Pancreas (tissue), 10 donors: Measurements from ENCODE around the gene KLHL8. TPM values are rescaled to one million over a fixed set of nuclear protein-coding genes. Genes with fewer than 3 reads are reported as not detected.

Source experiments
- ATAC-seq, 4 donors: fragments of 200-7000 bp; cut with Tn5 transposase; one replicate each; pipeline versions ENCODE4 v1.8.0 to v1.9.1; 2020; ENCODE audit warnings: mild to moderate bottlenecking in 4 of 4, moderate library complexity in 4 of 4
- DNase-seq, 6 donors: peaks; one replicate each; pipeline ENCODE4 v3.0.0-alpha.2; 2020
- FAIRE-seq: peaks from 2 replicates; lab custom pipeline; 2012; peaks lifted over from hg19 to GRCh38; lab: Jason Lieb, UNC
- H3K27ac ChIP-seq, 4 donors: fragments of 200-600 bp; sonication (generic); 1 replicate in 3 of 4; 2 replicates in 1 of 4; pipeline versions ENCODE4 v1.5.0 to v1.8.0; 2020
- H3K27me3 ChIP-seq, 4 donors: fragments of 200-600 bp; one replicate each; pipeline ENCODE4 v1.8.0; 2021
- H3K36me3 ChIP-seq, 3 donors: fragments of 200-600 bp; sonication (generic) in 1 of 3; one replicate each; pipeline versions ENCODE4 v1.5.0 to v1.8.0; 2020 to 2021
- H3K4me1 ChIP-seq, 3 donors: fragments of 200-600 bp; one replicate each; pipeline ENCODE4 v1.8.0; 2021
- H3K4me3 ChIP-seq, 4 donors: fragments of 200-600 bp; sonication (generic) in 2 of 4; one replicate each; pipeline versions ENCODE4 v1.5.0 to v1.8.0; 2020 to 2021
- H3K9me3 ChIP-seq, 4 donors: fragments of 200-600 bp; one replicate each; pipeline ENCODE4 v1.8.0; 2021
- WGBS, 2 donors: extraction: QIAGEN DNeasy Blood & Tissue Kit; methylation state at CpG; one replicate each; pipeline ENCODE4 v1.1.7; 2013; 5-methylcytosine and 5-hydroxymethylcytosine counted together
- intact Hi-C, 3 donors: fragments of 100-400 bp; cut with DNase I; formaldehyde crosslinking; loops; one replicate each; pipeline versions ENCODE4 v1.11.1 to v1.14.2; 2022
- polyA plus RNA-seq, 2 donors: library from polyadenylated mRNA; stranded (reverse); fragments of 200-250 nt; gene quantifications; one replicate each; pipeline ENCODE4 v1.2.3, GENCODE V29; 2013
- total RNA-seq, 6 donors: library from RNA; stranded (reverse); fragmentation: NEBNext Ultra II Directional in 4 of 6; extraction: Animal tissue kit (Norgen Biotek cat#: 25700) in 4 of 6; gene quantifications; one replicate each; pipeline versions ENCODE4 v1.2.1 to v1.2.4, GENCODE V29; 2021 to 2023
- TF ChIP-seq, protein P1 (sequence below), 4 donors: fragments of 200-600 bp; sonication (generic) in 3 of 4; IDR thresholded peaks; one replicate each; pipeline versions ENCODE4 v1.5.0 to v1.8.0; 2021; ENCODE audit warnings: antibody characterized with exemption in 4 of 4
- donor health status: healthy with polysubstance abuse.
- donor health status: DM: no; HTN: no; CAD: no; lungs with moderate emphysema.
- donor health status: DM: no; HTN: no; CAD: no.
- donor health status: control.
- donor health status: control.
- donor health status: Bipolar disorder and iron deficiency.
- donor health status: DM: yes; HTN: yes; CAD: no.
- donor health status: DM: no; HTN: no; CAD: no.
- donor health status: DM: no; HTN: no; CAD: no.
- donor health status: DM: yes; HTN: yes; CAD: no.

KLHL8 gene
- total and polyA plus RNA-seq, 8 donors, result 1.7 to 9.8 (median 5.5) TPM

DNA sequence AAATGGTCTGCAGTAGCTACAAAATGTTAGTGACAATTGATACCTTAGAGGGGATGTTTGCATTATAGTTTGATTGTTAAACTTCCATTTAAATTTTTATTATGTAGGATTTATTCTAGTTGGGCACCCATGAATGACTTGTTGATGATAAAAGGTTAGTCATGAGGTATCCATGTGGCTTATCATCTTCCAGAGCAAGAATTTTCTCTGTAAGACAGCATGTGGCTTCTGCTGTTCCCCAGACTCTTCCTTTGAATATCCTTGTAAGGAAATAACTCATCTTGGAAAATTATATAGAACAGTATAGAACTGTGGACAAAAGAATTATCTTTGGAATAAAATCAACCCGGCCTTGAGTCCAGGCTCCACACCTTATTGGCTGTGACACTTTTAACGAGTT lies 40.1 kb upstream of the KLHL8 start:
- no peak for ATAC-seq
- H3K4me3 ChIP-seq, result no peak overlapping the region
- no peaks in the 10 kb centered on the region for H3K27me3 ChIP-seq
- H3K9me3 ChIP-seq, result no peaks in the 10 kb centered on the region
- no peak for DNase-seq
- H3K4me1 ChIP-seq, result no peaks in the 10 kb centered on the region
- no peak for FAIRE-seq
- no peaks in the 10 kb centered on the region for H3K36me3 ChIP-seq
- H3K27ac ChIP-seq, result no peak overlapping the region
- WGBS, 2 donors, result 84 to 91% methylated on average over 2 of the region's 2 CpGs
- intact Hi-C loops, result loop anchor here in 1 of 3 donors (10.0 kb wide), 1 partner anchor 204 kb away; no protein-coding TSS in a partner anchor
- TF ChIP-seq, protein P1, sequence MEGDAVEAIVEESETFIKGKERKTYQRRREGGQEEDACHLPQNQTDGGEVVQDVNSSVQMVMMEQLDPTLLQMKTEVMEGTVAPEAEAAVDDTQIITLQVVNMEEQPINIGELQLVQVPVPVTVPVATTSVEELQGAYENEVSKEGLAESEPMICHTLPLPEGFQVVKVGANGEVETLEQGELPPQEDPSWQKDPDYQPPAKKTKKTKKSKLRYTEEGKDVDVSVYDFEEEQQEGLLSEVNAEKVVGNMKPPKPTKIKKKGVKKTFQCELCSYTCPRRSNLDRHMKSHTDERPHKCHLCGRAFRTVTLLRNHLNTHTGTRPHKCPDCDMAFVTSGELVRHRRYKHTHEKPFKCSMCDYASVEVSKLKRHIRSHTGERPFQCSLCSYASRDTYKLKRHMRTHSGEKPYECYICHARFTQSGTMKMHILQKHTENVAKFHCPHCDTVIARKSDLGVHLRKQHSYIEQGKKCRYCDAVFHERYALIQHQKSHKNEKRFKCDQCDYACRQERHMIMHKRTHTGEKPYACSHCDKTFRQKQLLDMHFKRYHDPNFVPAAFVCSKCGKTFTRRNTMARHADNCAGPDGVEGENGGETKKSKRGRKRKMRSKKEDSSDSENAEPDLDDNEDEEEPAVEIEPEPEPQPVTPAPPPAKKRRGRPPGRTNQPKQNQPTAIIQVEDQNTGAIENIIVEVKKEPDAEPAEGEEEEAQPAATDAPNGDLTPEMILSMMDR (IDR thresholded peaks at IDR 0.05), result no peak

DNA sequence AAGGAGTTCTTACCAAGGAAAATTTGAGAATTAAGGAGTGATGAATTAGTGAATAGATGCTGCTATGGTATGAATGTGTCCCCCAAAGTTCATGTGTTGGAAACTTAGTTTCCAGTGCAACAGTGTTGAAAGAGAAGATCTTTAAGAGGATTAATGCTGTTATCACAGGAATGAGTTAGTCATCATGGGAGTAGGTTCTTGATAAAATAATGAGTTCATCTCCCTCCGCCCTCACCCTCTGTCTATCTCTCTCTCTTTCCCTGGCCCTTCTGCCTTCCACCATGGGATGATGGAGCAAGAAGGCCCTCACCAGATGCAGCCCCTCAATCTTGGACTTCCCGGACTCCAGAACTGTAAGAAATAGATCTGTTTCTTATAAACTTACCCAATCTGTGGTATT lies 38.3 kb upstream of the KLHL8 start:
- TF ChIP-seq, protein P1 (IDR thresholded peaks at IDR 0.05), result no peak
- H3K4me3 ChIP-seq, result no peak overlapping the region
- no peaks in the 10 kb centered on the region for H3K9me3 ChIP-seq
- 92 to 94% methylated on average over 2 of the region's 2 CpGs for WGBS, 2 donors
- no peaks in the 10 kb centered on the region for H3K4me1 ChIP-seq
- intact Hi-C loops, result no loop called here
- H3K36me3 ChIP-seq, result no peaks in the 10 kb centered on the region
- DNase-seq, result no peak
- H3K27ac ChIP-seq, result no peak overlapping the region
- no peaks in the 10 kb centered on the region for H3K27me3 ChIP-seq
- FAIRE-seq, result no peak
- ATAC-seq, result no peak

DNA sequence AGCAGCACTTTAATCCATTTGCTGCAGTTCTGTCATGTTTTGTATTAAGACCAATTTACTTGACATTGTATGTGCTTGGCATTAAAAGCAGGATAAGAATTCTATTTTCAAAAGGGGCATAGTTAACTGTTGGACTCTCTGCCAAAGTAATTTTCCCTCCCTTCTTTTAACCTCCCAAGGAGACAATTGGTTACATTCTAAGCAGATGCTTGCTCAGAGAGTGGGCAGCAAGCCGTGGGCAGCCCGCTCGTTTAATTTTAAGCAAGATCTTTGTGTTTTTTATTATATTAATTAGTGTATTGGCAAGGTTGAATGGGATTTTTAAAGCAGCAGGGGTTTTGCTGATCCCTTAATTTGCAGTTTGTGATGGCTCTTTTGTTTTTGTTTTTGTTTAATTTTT lies 37.1 kb upstream of the KLHL8 start:
- no peak overlapping the region for H3K27ac ChIP-seq
- FAIRE-seq (no peak), DNase-seq (no peak), ATAC-seq (no peak)
- TF ChIP-seq, protein P1 (IDR thresholded peaks at IDR 0.05), result no peak
- H3K9me3 ChIP-seq, result no peaks in the 10 kb centered on the region
- H3K4me1 ChIP-seq, result no peaks in the 10 kb centered on the region
- H3K4me3 ChIP-seq, result no peak overlapping the region
- no peaks in the 10 kb centered on the region for H3K36me3 ChIP-seq
- intact Hi-C loops, result no loop called here
- no peaks in the 10 kb centered on the region for H3K27me3 ChIP-seq
- 66 to 87% methylated on average over 3 of the region's 3 CpGs for WGBS, 2 donors

DNA sequence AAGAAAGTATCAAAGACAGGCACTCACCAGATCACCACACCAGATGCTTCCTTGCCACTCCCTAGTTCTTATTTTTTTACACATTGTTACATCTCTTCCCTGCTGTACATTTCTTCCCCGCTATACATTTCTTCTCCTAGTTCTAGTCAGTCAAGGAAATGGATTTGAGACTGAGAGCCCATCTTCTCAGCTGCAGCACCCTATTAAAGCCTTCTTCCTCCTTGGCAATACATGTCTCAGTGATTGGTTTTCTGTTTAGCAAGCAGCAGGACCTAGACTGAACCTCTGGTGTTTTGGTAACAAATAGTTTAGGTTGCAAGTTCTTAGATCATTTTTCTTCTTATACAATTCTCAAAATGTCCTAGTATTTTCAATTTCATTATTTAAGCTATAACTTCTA lies 35.3 kb upstream of the KLHL8 start:
- H3K4me3 ChIP-seq, result no peak overlapping the region
- no peak for DNase-seq
- H3K27ac ChIP-seq, result no peak overlapping the region
- TF ChIP-seq, protein P1 (IDR thresholded peaks at IDR 0.05), result no peak
- WGBS, 2 donors, result 96 to 98% methylated on average over 1 of the region's 1 CpG
- intact Hi-C loops, result no loop called here
- H3K9me3 ChIP-seq, result no peaks in the 10 kb centered on the region
- no peak for ATAC-seq
- H3K4me1 ChIP-seq, result no peaks in the 10 kb centered on the region
- no peak for FAIRE-seq
- H3K36me3 ChIP-seq, result no peaks in the 10 kb centered on the region
- H3K27me3 ChIP-seq, result no peaks in the 10 kb centered on the region

DNA sequence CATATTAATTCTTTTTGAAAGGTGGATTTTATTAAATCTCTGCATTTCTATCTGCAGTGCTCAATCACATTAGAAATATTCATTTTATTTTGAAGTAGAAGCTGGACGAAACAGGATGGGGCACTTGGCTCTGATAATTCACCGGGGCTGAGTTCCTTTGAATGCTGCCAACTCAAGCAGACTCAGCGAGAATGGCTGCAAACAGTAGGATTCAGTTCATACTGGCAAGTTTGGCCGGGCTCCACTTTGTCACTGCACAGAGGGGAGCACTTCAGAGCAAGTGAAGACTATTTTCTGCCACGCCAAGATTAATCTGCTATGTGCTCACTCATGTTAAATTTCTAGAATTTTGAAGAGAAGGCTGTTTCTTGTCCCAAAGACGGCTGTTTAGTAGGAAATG lies 30.7 kb upstream of the KLHL8 start:
- no peaks in the 10 kb centered on the region for H3K9me3 ChIP-seq
- ATAC-seq, result peak in 3 of 4 donors; percentile 65 to 74 (median 65)
- WGBS, 2 donors, result 28 to 31% methylated on average over 6 of the region's 6 CpGs
- TF ChIP-seq, protein P1 (IDR thresholded peaks at IDR 0.05), result no peak
- no peaks in the 10 kb centered on the region for H3K36me3 ChIP-seq
- H3K4me3 ChIP-seq, result no peak overlapping the region
- H3K27me3 ChIP-seq, result no peaks in the 10 kb centered on the region
- H3K4me1 ChIP-seq, result no peaks in the 10 kb centered on the region
- H3K27ac ChIP-seq, result no peak overlapping the region
- intact Hi-C loops, result no loop called here
- no peak for FAIRE-seq
- no peak for DNase-seq
